ENCODE results near the gene CA6.
"Not testable (repeated sequence)": the region's sequence is repeated elsewhere in the genome, so short reads cannot be mapped to it uniquely, and the experiment has no call there.

The CA6 gene

GRCh38 chr1:9004700-9005394 lies 59.2 kb downstream of the CA6 start:
- DNase-seq (ENCODE audit: low read depth), result peak; percentile 71

GRCh38 chr1:9005395-9005708 lies 59.7 kb downstream of the CA6 start:
- no peak for DNase-seq (ENCODE audit: low read depth)

- no peak for DNase-seq (ENCODE audit: low read depth)
These were observed 61.4 kb downstream of the CA6 start for GRCh38 chr1:9006956-9007615.

- no peak for DNase-seq (ENCODE audit: low read depth)
These were observed 62.6 kb downstream of the CA6 start for GRCh38 chr1:9008236-9008635.

GRCh38 chr1:9009438-9010370 lies 64.0 kb downstream of the CA6 start:
- no peak for DNase-seq (ENCODE audit: low read depth)

- no peak for DNase-seq (ENCODE audit: low read depth)
These were observed 65.2 kb downstream of the CA6 start for GRCh38 chr1:9010781-9011323.

GRCh38 chr1:9013819-9014218 lies 68.2 kb downstream of the CA6 start:
- no peak for DNase-seq (ENCODE audit: low read depth)

- no peak for DNase-seq (ENCODE audit: low read depth)
These were observed 69.1 kb downstream of the CA6 start for GRCh38 chr1:9014475-9015375.

- no peak for DNase-seq (ENCODE audit: low read depth)
These were observed 70.8 kb downstream of the CA6 start for GRCh38 chr1:9016455-9016854.

GRCh38 chr1:9018333-9018732 lies 72.7 kb downstream of the CA6 start:
- no peak for DNase-seq (ENCODE audit: low read depth)

- DNase-seq (ENCODE audit: low read depth), result no peak
These were observed 74.2 kb downstream of the CA6 start for GRCh38 chr1:9019896-9020295.

- no peak for DNase-seq (ENCODE audit: low read depth)
These were observed 74.6 kb downstream of the CA6 start for GRCh38 chr1:9020305-9020704.

GRCh38 chr1:9022026-9022738 lies 76.5 kb downstream of the CA6 start:
- DNase-seq (ENCODE audit: low read depth), result not testable (repeated sequence)

- DNase-seq (ENCODE audit: low read depth), result no peak
These were observed 77.1 kb downstream of the CA6 start for GRCh38 chr1:9022773-9023172.

All from stimulated activated CD8-positive, alpha-beta memory T cell treated with anti-CD3 and anti-CD28 coated beads, Interleukin-15, amount 100 ng/mL, for 24 hours (primary cell).